Smooth muscle cell (in vitro differentiated cells): Measurements from ENCODE around the gene ADAMTS2. TPM values are rescaled to one million over a fixed set of nuclear protein-coding genes. Genes with fewer than 3 reads are reported as not detected.
"Not testable (repeated sequence)": the region's sequence is repeated elsewhere in the genome, so short reads cannot be mapped to it uniquely, and the experiment has no call there.

ENCODE experiments used
- DNase-seq: peaks from one replicate; lab custom pipeline; 2025; ENCODE audit not compliant: unreplicated experiment; lab: John Stamatoyannopoulos, UW
- H2AFZ ChIP-seq: fragments of 200-600 bp; sonication (generic); 2 replicates; pipeline ENCODE4 v1.6.0; 2016; ENCODE audit warnings: antibody characterized with exemption, low read depth, mild to moderate bottlenecking
- H3F3A ChIP-seq: fragments of 200-600 bp; sonication (generic); 2 replicates; pipeline ENCODE4 v1.6.0; 2017; ENCODE audit warnings: antibody characterized with exemption, low read depth
- H3K27ac ChIP-seq: fragments of 200-600 bp; sonication (generic); 2 replicates; pipeline ENCODE4 v1.5.1; 2016; ENCODE audit warnings: low read depth, mild to moderate bottlenecking
- H3K27me3 ChIP-seq: fragments of 200-600 bp; sonication (generic); 2 replicates; pipeline ENCODE4 v1.6.1; 2016; ENCODE audit warnings: low read depth, mild to moderate bottlenecking
- H3K36me3 ChIP-seq: fragments of 200-600 bp; sonication (generic); 2 replicates; pipeline ENCODE4 v1.5.1; 2016; ENCODE audit warnings: low read depth
- H3K4me1 ChIP-seq: fragments of 200-600 bp; sonication (generic); 2 replicates; pipeline ENCODE4 v1.5.1; 2016; ENCODE audit warnings: low read depth
- H3K4me2 ChIP-seq: fragments of 200-600 bp; sonication (generic); 2 replicates; pipeline ENCODE4 v1.6.0; 2016; ENCODE audit warnings: mild to moderate bottlenecking
- H3K4me3 ChIP-seq: fragments of 200-600 bp; sonication (generic); 2 replicates; pipeline ENCODE4 v1.5.1; 2016; ENCODE audit warnings: mild to moderate bottlenecking
- H3K79me2 ChIP-seq: fragments of 200-600 bp; sonication (generic); 2 replicates; pipeline ENCODE4 v1.6.0; 2016; ENCODE audit warnings: low read depth, mild to moderate bottlenecking
- H3K9ac ChIP-seq: fragments of 200-600 bp; sonication (generic); 2 replicates; pipeline ENCODE4 v1.6.0; 2016; ENCODE audit warnings: low read depth
- H3K9me3 ChIP-seq: fragments of 200-600 bp; sonication (generic); replicated peaks from 2 replicates; pipeline ENCODE4 v1.5.1; 2016; ENCODE audit warnings: low read depth
- H4K20me1 ChIP-seq: fragments of 200-600 bp; sonication (generic); 2 replicates; pipeline ENCODE4 v1.6.0; 2016; ENCODE audit warnings: low read depth
- CTCF ChIP-seq: fragments of 200-600 bp; sonication (generic); IDR thresholded peaks from 2 replicates; pipeline ENCODE4 v1.5.1; 2017; ENCODE audit warnings: borderline replicate concordance, mild to moderate bottlenecking, antibody characterized with exemption; ENCODE audit not compliant: insufficient read depth, poor library complexity, severe bottlenecking
- WGBS: methylation state at CpG from one replicate; pipeline ENCODE4 v1.1.7; 2016; ENCODE audit warnings: low lambda C conversion rate; 5-methylcytosine and 5-hydroxymethylcytosine counted together
- polyA plus RNA-seq: library from polyadenylated mRNA; unstranded; fragments of >200 nt; fragmentation: Nextera tagmentation; extraction: Ambion mirVana; gene quantifications from 2 replicates; pipeline ENCODE4 v1.2.1, GENCODE V29; 2016
- total RNA-seq: library from RNA; depleted of rRNA; stranded (reverse); fragments of >200 nt; gene quantifications from 2 replicates; pipeline ENCODE4 v1.2.3, GENCODE V29; 2014

The ADAMTS2 gene
- total and polyA plus RNA-seq, 2 experiments from 2014 or later = 22.8 to 37.5 TPM

GRCh38 chr5:179326122-179326927 is 18.9 kb downstream of the ADAMTS2 start:
- DNase-seq = no peak

GRCh38 chr5:179325296-179326031 is 19.8 kb downstream of the ADAMTS2 start:
- no peaks in the 10 kb centered on the region for H3K4me1 ChIP-seq
- 95% methylated on average over 28 of the region's 28 CpGs for WGBS
- no peak overlapping the region for H3K4me2 ChIP-seq
- H4K20me1 ChIP-seq = peaks cover 29% of the 10 kb centered on the region
- H3K4me3 ChIP-seq = no peak overlapping the region
- no peaks in the 10 kb centered on the region for H3K27me3 ChIP-seq
- TF ChIP-seq CTCF = no peak
- H3K79me2 ChIP-seq = no peaks in the 10 kb centered on the region
- H2AFZ ChIP-seq = no peak overlapping the region
- H3K9me3 ChIP-seq = no peaks in the 10 kb centered on the region
- DNase-seq = no peak
- no peaks in the 10 kb centered on the region for H3F3A ChIP-seq
- no peaks in the 10 kb centered on the region for H3K36me3 ChIP-seq
- no peak overlapping the region for H3K9ac ChIP-seq
- no peak overlapping the region for H3K27ac ChIP-seq

More at GRCh38 chr5:179326122-179326927, 18.9 kb downstream of the ADAMTS2 start:
- Histone ChIP-seq H3K9me3 (no peaks in the 10 kb centered on the region), H3K27ac (no peak overlapping the region), H3K9ac (no peak overlapping the region), H3K4me3 (no peak overlapping the region), H3K27me3 (no peaks in the 10 kb centered on the region), H3K79me2 (no peaks in the 10 kb centered on the region), H3K4me1 (no peaks in the 10 kb centered on the region), H3K36me3 (no peaks in the 10 kb centered on the region), H4K20me1 (peaks cover 20% of the 10 kb centered on the region), H2AFZ (no peak overlapping the region), H3F3A (no peaks in the 10 kb centered on the region), H3K4me2 (no peak overlapping the region)
- no peak for TF ChIP-seq CTCF
- 53% methylated on average over 22 of the region's 30 CpGs for WGBS

GRCh38 chr5:179324760-179325295 is 20.4 kb downstream of the ADAMTS2 start:
- H3F3A ChIP-seq = no peaks in the 10 kb centered on the region
- H3K9me3 ChIP-seq = no peaks in the 10 kb centered on the region
- peaks cover 29% of the 10 kb centered on the region for H4K20me1 ChIP-seq
- no peak for DNase-seq
- H3K36me3 ChIP-seq = no peaks in the 10 kb centered on the region
- WGBS = 94% methylated on average over 6 of the region's 6 CpGs
- no peak overlapping the region for H2AFZ ChIP-seq
- TF ChIP-seq CTCF = no peak
- no peaks in the 10 kb centered on the region for H3K79me2 ChIP-seq
- H3K4me2 ChIP-seq = no peak overlapping the region
- no peak overlapping the region for H3K9ac ChIP-seq
- no peaks in the 10 kb centered on the region for H3K27me3 ChIP-seq
- H3K4me3 ChIP-seq = no peak overlapping the region
- no peaks in the 10 kb centered on the region for H3K4me1 ChIP-seq
- H3K27ac ChIP-seq = no peak overlapping the region

- WGBS = 98% methylated on average over 7 of the region's 7 CpGs
Observed at GRCh38 chr5:179324316-179324715, 20.9 kb downstream of the ADAMTS2 start.

More at GRCh38 chr5:179324316-179324715, 20.9 kb downstream of the ADAMTS2 start:
- H2AFZ ChIP-seq, H3K4me2 ChIP-seq, H3K36me3 ChIP-seq, DNase-seq, H3K27me3 ChIP-seq, H3K4me1 ChIP-seq, H3K9me3 ChIP-seq, H3K79me2 ChIP-seq, H3K27ac ChIP-seq, H3K4me3 ChIP-seq, H3K9ac ChIP-seq, H3F3A ChIP-seq: not testable (repeated sequence)
- H4K20me1 ChIP-seq = peaks cover 32% of the 10 kb centered on the region
